ENCODE measurements around the gene RCOR1. TPM values are rescaled to one million over a fixed set of nuclear protein-coding genes. Genes with fewer than 3 reads are reported as not detected.

Gene RCOR1
- total RNA-seq, 1 donor from 2014 or later = 24.9 TPM

DNA sequence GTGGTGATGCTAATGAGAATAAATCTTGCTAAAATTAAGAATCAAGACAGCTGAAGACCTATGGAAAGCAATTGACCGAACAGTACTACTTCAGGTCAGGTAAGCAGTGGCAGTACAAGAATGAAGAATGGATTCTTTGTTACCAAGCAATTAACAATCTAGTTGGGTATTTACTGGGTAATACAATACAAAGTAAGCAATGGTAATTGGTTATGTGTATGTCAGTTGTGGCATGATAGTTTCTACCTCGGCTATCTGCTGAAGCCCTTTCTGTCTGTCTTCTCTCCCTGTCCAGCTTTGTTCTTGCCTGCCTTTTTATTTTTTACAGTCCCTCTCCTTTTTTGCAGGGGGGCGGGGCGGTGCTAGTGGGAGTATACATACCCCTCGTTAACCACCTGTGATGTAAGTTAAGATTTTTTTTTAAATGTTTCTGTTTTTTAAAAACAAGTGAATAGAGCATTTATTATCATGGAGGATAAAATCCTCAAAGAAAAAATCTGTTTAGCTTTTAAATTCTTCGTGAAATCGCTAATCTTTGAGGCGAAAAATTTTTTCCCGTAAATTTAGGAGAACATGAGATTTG lies 75.9 kb downstream of the RCOR1 start:
- intact Hi-C loops (cut with micrococcal nuclease) = no loop called here

DNA sequence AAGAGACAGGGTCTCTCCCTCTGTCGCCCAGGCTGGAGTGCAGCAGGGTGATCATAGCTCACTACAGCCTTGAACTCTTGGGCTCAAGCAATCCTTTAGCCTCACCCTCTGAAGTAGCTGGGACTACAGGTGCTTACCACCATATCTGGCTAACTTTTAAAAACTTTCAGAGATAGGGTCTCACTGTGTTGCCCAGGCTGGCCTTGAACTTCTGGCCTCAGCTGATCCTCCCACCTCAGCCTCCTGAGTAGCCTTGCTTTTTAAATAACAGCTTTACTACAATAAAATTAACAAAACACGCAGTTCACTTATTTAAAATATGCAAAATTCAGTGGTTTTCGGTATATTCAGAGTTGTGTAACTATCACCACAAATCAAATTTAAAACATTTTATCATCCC lies 79.0 kb downstream of the RCOR1 start:
- intact Hi-C loops (cut with micrococcal nuclease) = no loop called here

DNA sequence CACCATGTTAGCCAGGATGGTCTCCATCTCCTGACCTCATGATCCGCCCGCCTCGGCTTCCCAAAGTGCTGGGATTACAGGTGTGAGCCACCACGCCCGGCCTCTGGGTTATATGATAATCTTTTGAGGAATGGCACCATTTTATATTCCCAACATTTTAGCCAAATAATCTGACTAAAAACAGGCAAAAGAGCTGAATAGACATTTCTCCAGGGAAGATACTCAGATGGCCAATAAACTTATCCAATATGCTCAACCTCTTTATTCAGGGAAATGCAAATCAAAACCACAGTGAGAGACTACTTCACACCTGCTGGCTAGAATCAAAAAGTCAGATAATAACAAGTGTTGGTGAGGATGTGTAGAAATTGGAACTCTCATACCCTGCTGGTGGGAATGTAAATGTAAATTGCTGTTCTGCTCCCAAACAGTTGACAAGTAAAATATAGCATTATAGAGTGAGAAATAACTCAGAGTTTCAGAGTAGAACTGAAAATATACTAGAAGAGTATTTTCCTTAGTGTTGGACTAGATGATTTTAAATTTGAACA lies 80.0 kb downstream of the RCOR1 start:
- intact Hi-C loops (cut with micrococcal nuclease) = no loop called here

DNA sequence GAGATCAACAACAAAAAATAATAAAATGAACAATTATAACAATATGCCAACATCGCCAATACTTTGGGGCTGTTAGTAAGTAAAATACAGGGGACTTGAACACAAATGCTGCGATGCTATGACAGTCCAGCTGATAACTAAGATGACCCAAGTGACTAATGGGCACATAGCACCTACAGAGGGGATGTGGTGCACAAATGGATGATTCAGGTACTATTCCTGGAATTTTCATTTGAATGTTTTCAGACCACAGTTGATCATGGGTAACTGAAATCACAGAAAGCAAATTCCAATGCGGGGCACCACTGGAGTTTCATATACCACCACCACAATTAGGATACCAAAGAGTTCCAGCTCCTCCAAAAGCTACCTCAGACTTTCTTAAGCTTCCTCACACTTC lies 82.9 kb downstream of the RCOR1 start:
- intact Hi-C loops (cut with micrococcal nuclease) = no loop called here

DNA sequence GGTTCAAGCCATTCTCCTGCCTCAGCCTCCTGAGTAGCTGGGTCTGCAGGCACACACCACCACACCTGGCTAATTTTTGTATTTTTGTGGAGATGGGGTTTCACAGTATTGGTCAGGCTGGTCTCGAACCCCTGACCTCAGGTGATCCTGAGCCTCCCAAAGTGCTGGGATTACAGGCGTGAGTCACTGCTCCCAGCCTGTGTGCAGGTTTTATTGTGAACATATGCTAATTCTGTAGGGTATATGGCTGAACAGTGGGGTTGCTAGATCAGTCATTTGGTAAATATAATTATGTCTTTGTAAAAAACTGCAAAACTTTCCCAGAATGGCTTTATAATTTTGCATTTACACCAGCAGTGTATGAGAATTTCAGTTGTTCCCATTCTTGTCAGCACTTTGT lies 85.9 kb downstream of the RCOR1 start:
- intact Hi-C loops (cut with micrococcal nuclease) = no loop called here

DNA sequence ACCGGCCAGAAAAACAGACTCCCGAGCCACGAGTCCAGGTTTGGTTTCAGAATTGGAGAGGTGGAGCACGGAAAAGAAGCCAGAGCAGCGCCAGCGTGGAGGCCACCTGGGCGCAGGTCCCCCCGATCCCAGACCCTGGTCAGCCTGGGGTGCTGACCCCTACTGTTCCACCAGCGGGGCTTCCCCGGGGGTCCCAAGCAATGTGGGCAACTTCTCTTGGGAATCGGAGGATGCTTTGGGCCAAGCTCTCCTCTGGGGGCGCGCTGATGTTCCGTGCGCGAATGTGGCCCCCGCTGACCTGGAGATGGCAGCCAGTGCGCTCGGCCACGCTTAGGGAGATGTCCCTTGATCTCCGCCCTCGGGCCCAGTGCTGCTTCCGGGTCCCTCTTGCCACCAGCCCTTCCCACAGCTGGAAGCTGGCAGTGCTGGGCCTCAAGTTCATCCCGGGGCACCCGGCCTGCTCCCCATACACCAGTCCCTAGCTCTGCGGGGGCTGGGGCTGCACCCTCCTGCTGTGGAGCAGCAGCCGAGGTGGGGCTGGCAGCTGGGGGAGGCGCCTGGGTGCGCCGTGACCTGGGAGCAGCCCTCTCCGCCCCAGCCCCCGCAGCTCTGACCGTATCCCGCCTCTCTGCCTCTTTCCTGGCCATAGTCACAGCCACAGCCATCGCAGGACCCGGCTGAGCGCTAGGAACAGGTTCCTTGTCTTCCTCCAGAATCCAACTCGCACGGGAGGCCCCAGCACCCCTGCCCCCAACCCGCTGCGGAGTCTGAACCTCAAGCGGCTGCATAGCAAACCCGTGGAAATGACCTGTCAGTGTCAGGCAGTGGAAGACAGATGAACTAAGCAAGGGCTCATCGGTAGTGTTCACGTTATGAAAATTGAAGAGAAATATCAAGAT lies 91.2 kb downstream of the RCOR1 start:
- intact Hi-C loops (cut with micrococcal nuclease) = no loop called here

DNA sequence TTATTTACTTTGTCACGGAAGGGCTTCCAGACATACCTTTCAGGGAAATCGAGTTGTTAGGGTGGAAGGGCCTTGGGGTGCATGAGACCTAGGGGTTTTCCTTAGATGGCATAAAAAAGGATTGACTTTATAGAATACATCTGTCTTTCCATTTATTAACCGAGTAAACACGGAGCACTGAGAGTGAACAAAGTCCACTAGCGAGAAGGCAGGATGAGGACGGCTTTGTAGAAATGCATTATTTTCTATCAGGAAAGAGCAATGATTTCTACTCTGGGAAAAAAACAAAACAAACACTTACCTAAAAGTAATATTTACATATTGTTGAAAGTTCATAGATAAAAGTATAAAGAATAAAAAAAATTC lies 91.8 kb downstream of the RCOR1 start:
- intact Hi-C loops (cut with micrococcal nuclease) = no loop called here

DNA sequence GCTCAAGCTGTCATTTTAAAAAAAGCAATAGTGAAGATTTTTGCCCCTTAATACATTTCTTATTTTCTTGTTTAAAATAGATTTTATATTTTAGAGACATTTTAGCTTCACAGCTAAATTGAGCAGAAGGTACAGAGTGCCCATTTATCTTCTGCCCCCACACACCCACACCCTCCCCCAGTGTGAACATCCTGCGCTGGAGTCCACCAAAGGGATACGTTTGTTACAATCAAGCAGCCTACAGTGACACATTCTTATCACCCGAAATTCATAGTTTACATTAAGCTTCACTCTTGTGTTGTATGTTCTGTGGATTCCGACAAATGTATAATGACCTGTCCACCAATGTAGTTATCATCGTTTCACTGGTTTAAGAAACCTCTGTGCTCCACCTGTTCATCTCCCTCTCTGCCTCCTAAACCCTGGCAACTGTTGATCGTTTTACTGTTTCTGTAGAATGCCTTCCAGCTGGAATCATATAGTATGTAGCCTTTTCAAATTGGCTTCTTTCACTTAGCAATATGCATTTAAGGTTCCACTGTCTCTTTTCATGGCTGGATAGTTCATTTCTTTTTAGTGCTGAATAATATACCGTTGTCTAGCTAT lies 93.8 kb downstream of the RCOR1 start:
- intact Hi-C loops (cut with micrococcal nuclease) = no loop called here

DNA sequence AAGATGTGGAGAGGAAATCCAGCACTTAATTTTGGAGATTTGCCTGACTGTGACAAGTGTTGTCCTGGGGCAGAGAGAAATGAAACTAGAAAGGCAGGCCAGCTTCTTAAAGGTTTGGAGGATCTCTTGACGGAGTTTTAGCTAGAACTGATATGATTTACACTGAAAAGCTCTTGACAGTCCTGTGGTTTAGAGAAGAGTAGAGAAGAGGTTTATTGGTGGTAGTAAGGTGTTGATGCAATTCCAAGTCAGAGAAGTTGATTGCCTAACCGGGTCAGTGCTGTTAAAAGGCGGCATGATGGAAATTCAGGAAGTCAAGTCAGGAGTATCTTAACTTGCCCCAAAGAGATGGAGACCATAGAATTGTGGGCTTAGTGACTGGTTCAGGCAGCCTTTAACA lies 95.8 kb downstream of the RCOR1 start:
- intact Hi-C loops (cut with micrococcal nuclease) = no loop called here

DNA sequence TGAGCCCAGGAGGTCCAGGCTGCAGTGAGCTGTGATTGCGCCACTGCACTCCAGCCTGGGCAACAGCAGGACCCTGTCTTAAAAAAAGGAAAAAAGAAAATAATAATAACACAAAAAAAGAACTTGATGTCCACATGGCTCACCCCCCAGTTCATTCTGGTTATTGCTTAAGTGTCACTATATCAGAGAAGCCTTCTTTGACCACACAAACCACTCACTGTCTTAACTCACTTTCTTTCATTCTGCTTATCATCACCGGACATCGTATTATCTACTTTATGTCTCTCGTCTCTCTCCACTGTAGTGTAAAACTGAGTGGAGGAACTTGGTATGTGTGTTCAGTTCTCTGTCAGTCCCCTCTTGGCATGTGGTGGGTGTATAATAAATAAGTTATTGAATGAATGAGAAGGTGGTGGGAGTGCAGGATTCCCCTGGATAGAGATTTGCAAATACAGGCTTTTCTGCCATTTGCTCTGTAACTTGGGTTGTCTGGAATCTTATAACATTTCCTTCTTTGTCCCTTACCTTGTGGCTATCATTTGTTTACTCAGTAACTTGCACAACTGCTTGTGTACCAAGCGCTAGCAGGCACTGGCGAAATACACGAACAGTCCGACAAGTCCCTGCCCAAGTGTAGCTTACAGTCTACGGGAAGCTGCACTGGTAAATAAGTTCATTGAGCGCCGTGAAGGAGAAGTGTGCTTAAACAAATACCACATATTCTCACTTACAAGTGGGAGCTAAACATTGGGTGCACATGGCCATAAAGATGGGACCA lies 98.2 kb downstream of the RCOR1 start:
- intact Hi-C loops (cut with micrococcal nuclease) = no loop called here

DNA sequence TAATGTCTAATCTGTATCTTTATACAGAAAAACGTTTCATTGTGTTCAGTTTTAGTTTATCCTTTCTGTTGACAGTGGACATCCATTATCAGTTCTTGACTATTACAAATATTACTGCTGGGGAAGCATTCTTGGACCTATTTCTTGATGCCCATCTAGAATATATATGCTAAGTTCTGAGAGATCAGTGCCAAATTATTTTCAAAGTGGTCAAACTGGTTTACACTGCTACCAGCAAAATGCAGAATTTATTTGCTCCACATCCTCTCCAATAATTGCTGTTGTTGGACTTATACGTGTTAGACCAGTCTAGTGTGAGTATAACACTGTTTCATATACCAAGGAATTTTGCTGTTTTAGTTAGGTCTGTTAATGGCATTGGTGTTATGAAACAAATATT lies 99.3 kb downstream of the RCOR1 start:
- intact Hi-C loops (cut with micrococcal nuclease) = no loop called here

DNA sequence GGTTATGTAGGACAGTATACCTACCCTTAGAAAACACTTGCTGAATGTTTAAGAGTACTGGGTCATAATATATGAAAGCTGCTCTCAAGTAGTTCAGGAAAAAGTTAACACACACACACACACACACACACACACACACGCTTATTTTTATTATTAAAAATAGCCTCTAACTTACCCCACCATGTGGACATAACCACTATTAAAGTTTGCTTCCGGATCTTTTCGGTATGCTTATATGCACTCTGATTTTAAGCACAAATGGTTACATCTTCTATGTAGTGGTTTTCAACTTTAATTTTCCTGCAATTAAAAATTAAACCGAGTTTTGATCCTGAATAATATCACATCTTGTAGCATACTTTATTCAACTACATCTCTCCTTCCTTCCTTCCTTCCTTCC lies 99.9 kb downstream of the RCOR1 start:
- intact Hi-C loops (cut with micrococcal nuclease) = no loop called here

DNA sequence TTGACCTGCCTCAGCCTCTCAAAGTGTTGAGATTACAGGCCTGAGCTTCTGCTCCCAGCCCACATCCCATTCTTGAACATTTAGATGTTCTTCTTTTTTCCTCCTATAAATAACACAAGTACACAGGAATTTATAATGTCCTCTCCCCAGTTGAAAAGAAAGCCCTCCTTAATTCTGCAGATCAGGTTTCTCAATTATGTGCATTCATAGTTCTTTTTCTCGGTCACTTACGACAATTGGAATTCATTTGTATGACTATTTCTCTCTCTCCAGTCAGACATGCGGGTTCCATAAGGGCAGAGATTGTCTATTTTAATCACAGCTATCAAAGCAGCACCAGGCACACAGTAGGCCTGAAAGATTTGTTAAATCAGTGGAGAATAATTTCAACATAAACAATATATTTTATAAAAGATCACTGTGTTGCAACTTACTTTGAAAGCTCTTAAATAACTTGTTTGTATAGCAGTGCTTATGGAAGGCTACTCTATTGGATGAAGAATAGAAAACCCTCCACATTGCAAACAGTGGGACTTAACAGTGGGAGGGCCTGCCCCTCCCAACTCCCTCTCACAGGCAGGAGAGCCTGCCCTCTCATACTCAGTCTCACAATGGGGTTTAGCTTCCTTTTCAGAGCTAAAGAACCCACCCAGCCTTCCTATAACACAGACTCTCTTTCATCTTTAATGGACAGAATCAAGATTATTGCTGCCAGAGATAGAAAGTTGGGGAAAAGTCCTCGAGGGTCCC lies 100.7 kb downstream of the RCOR1 start:
- intact Hi-C loops (cut with micrococcal nuclease) = no loop called here

DNA sequence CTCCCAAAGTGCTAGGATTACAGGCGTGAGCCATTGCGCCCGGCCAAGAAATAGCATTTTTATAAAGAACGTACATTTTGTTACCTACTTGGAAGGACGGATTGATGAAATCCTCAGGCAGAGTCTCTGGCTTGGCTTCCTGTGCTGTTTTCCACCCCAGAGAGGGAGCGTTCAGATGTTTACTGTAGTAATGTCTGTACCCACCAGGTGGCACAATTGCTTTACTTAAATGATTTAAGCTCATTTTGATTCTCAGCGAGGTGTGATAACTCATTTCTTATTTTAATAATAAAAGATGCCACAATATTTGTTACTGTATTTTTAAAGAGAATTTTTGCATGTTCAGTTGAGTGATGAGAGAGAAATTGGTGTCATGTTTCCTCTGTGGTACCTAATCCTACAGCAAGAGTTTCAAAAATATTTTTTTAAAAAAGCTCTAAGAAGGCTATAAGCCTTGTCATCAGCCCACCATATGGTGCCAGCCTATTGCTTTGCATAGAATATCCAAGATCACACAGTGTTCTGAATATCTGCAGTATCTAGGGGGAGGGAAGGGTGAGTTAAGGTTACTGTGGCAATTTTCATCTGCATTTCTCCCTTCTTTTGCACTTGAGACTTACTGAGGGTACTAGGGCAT lies 102.2 kb downstream of the RCOR1 start:
- intact Hi-C loops (cut with micrococcal nuclease) = loop anchor here (1.0 to 2.0 kb wide), 9 partner anchors 81 to 598 kb away; no protein-coding TSS in a partner anchor

DNA sequence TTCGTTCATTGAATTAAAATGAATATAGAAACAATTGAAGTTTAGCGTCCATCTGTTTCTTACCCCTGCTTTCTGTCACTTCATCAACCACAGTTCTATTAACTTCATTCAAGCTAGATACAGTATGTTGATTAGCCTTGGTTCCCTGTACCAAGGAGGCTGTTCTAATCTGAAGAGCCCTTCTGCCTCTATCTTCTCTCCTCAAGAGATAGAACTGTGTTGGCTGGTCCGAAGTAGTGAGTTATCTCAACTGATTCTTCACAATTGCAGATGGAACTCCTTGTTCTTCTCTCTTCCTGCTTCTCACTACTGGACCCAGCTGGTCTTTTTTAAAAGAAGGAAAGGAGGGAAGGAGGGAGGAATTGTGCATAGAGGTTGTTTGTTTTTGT lies 102.7 kb downstream of the RCOR1 start:
- intact Hi-C loops (cut with micrococcal nuclease) = loop anchor here (2.0 kb wide), 2 partner anchors 410 to 490 kb away; no protein-coding TSS in a partner anchor

DNA sequence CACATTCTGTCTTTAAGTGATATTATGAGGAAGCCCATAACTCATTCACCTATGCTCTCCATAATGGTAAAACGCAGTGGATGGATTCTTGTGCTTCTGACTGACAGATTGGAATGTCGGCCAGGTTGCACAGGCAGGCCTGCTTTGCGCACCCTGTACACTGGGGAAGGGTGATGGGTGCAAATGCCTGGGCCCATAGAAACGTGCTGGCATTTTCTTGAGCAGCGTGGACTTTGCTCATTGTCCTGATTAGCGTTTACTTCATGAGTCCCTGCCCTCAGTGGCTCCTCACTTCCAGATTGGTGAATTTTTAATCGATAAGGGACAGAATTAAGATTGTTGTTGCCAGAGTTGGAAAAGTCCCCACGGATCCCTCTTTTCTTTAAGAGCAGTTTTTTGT lies 103.9 kb downstream of the RCOR1 start:
- intact Hi-C loops (cut with micrococcal nuclease) = no loop called here

DNA sequence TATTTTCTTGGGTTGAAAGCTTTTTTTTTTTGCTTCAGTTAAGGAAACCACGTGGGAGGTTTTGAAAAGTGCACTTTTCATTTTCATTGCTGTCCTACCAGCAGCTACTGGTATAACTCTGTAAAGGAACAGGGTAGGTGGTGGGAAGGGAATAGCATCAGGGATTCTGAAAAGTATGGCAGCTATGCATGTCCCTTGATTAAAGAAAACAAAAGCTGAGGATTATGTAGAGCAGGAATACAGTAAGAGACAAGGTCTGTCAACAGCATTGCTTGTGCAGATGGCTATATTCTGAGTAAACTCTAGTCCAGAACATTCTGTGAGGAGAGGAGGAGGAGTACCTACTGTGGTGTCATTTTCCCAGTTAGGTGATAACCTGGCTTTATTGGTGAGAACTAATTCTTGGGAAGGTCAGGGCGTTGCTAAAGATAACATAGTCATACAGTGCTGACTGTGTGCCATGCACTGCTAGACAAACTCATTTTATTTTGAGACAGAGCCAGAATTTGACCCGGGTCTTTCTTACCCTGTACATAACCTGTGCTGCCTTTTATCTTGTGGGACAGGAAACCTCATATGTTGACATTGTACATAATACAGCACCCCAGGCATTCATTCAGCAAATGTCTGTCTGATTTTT lies 104.5 kb downstream of the RCOR1 start:
- intact Hi-C loops (cut with micrococcal nuclease) = no loop called here

DNA sequence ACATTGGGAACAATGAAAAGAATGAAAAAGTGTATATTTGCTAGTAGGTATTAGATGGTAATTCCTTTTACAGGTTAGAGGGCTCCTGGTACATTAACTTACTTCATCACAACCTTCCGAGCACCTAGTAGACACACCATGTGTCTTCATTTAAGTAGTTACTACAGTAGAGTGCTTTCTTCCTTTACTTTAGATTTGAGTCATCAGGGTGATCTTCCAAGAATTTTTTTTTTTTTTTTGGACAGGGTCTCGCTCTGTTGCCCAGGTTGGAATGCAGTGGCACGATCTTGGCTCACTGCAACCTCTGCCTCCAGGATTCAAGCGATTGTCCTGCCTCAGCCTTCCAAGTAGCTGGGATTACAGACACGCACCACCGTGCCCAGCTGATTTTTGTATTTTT lies 105.1 kb downstream of the RCOR1 start:
- intact Hi-C loops (cut with micrococcal nuclease) = no loop called here

DNA sequence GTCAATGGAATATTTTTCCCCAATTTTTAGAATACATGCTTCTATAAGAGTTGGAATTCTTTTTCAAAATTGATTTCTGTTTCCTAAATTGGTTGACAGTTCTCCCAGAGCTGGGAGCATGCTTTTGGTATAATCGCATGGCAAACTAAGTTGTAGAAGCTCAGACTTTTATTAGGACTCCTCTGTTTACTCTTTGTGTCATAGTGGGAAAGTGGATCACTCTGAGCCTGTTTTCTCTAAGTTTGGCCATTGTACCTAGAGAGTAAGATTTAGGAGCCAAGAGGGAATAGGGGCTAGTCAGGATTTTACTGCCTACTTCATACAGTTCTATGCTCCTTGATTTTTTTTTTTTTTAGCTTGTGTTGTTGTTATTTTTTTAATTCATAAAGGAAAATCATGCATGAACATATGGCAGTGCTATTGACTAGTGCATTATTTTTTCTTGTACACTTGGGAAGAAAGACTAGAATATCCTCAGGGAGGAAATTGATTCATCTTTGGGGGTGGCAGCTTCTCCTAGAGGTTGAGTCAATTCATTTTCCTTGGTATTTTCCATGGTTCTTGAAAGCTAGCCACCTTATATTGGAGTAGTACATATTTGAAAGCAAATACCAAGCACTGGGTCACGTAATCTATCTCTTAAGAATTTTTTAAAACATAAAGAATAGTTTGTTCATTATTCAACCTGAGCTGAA lies 107.1 kb downstream of the RCOR1 start:
- intact Hi-C loops (cut with micrococcal nuclease) = no loop called here

Data from T-helper 1 cell treated with Interleukin-12 subunit alpha and Interleukin-12 subunit beta and Interleukin-4 antibody, amounts not matched to agents 30 ng/mL and 1 ng/mL, for 36 hours (primary cell).